ENCODE data around the gene ANTXR2.
A peak's percentile ranks its signal among the peaks of the same experiment; 100 is the strongest.

Gene ANTXR2

GRCh38 chr4:79979785-79980437 lies 93.1 kb downstream of the ANTXR2 start:
- no peak for DNase-seq

DNA sequence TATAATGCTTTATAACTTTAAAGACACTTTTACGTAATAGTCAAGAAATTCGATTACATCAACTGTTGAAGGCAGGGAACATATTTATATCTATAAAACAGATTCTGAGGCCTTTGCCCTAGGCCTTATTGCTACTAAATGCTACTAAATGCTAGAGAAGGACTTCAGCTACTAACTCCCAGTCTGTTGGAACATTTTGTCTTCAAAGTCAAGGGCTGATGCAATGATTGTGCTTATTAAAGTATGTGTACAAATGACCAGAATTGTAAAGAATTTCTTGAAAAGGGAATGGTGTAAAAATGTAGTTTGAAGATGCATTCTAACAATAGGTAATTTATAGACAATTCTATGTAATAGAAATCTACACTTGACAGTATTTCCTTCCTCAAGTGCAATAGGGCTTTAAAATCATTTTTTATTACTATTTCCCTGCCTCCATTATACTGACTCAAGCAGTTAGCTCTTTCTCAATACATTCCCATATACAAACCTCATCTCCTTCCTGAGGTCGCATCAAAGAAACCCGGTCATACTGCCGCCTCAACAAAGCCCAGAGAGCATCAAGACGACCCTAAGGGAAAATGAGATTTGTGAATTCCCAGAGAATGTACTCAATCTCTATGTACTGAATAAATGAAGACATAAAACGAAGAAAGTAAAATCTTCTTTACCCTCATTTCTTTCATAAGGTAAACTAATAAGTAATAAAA lies 95.7 kb downstream of the ANTXR2 start:
- DNase-seq, result no peak

DNA sequence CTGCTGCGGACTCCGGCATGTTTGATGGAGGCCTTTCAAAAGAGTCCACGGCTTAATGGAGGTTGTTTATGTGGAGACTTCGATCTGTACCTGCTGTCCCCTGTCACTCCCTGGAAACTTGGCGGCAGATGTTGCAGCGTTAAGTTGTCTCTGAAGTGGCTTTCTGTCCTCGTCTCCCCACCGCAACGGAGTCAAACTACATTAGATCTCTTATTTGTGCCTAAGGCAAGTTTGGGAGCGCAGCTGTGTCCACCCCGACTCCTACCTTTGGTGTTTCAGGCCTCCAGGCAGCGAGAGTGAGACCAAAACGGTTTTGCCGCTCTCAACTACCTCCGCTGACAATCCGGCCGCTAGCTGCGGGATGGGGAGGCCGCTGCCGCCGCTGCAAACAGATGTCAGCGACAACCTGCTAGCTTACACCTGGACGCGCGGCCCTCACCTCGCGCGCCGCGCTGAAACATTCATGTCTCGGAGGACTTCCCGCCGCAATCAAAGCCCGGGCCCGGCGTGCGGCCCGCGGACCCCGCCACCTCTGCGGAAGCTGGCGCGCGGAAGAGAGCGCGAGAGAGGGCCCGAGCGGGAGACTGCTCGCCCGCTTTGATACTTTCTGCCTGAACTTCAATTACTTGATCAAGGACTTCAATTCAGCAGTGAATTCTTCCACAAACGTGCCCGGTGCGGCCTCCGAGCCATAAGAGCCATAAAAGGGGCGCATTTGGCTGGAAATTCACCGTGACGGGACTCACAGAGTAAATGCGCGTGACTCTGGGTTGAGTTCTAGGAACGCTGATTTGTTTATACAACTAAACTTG lies 108.4 kb downstream of the ANTXR2 start:
- no peak for DNase-seq

- no peak for DNase-seq
These were observed 109.0 kb downstream of the ANTXR2 start for GRCh38 chr4:79964020-79964399.

GRCh38 chr4:79959652-79960051 lies 113.4 kb downstream of the ANTXR2 start:
- no peak for DNase-seq

DNA sequence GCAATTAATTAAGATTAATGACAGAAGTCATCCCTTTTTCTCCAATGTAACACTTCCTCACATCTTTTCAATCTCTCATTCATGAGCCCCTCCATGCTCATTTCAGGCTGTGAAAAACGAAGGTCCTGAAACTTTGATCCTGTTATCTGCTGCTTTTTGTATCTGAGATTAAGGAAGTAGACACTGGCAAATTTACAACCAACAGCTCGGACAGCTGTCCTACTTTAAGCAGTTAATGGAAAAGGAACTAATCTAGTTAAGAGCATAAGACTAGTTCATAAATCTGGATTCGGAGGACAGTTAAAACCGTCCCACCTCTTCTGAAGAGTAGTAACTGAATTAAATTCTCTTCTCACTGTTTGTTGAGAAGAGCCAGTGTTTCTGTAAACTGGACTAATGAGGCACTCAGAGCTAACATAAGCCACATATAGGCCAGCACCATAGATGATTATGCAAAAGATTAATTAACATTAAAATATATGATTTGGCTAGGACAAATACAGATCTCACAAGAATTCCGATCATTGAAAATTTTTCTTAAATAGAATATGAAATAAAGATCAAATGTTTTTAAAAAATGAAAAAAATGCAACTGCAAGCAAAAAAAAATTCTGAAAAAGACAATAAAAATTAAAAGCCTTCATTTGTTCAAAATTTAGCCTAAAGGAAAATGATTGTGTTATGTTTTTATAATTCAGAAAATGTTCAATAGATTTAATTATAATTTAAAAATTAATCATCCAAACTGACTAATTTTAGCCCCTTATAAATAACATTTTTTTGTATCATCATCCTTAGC lies 114.4 kb downstream of the ANTXR2 start:
- no peak for DNase-seq

- DNase-seq, result no peak
These were observed 123.9 kb downstream of the ANTXR2 start for GRCh38 chr4:79949178-79949577.

- no peak for DNase-seq
These were observed 124.3 kb downstream of the ANTXR2 start for GRCh38 chr4:79948739-79949138.

- DNase-seq, result no peak
These were observed 124.8 kb downstream of the ANTXR2 start for GRCh38 chr4:79948261-79948660.

DNA sequence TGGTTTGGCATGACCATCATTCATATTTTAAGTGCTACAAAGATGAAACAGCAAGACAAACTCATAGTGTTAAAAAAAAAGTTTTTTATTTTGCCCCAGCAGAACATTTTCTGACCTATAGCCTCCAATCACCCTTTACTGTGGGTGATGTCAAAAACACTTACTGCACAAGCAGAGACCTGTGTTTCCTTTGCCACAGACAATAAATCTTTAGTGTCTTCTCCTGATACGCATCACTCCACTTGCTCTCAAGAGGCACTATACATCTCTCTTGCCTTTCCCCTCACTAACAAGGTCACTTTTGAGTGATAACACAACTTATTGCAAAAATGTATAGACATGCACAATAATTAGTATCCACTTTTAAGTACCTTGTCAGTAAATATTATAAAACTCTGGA lies 125.6 kb downstream of the ANTXR2 start:
- DNase-seq, result no peak

DNA sequence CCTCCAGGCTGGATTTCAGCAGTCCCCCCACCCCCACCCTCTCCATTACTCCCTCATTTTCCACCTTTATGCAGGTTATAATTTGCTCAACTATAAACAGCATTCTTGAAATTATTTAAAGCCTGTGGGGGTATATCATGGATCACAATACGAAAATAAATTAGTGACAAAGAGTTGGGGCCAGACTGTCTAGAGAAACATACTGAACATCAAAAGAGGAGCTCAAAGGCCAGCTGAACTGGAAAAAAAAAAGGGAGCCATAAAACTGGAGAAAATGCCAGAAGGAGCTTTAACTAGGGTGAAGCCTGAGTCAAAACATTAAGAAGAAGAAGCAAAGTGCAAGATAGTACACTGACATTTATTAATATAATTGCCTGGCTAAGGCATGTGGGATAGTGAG lies 137.8 kb downstream of the ANTXR2 start:
- DNase-seq, result no peak

DNA sequence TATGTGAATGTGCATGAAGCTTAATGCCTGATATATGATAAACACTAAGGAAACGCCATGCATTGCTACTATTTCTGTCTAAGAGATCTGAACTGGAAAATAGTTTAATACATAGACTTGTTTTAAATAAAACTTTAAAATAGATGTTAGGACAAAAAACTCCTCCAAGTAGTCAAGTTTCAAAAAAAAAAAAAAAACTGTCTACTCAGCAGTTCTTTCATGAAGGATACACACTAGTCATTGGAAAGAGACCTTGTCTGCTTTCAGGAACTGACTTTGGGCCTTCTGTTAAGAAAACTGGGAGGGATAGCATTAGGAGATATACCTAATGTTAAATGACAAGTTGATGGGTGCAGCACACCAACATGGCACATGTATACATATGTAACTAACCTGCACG lies 138.4 kb downstream of the ANTXR2 start:
- DNase-seq, result no peak

DNA sequence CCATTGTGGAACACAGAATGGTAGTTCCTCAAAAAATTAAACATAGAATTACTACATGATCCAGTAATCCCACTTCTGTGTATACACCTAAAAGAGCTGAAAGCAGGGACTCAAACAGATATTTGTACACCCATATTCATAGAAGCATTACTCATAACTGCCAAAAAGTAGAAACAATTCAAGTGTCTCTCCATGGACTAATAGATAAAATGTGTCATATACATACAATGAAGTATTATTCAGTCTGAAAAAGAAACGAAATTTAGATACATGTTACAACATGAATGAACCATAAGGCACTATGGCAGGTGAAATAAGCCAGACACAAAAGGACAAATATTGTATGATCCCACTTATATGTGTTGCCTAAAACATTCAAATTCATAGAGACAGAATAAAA lies 145.1 kb downstream of the ANTXR2 start:
- no peak for DNase-seq

DNA sequence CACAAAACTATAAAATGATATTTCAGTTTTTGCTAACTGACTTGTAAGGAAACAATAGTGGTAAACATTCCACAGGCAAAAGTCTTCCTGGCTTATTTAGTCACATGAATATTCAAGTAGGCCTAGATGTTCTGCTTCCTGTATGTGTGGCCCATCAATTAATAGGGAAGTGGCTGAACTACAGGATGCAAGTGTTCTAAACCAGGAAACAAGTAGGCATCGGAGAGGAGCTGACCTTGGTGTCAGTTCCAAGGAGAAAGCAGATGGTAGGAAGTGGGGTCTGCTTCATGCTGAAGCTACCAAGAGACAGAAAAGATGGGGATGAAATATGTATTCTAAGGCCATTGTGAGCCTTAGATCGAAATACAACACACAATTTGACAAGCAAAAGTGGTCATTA lies 149.7 kb downstream of the ANTXR2 start:
- DNase-seq, result no peak

GRCh38 chr4:79922011-79922410 lies 151.0 kb downstream of the ANTXR2 start:
- no peak for DNase-seq

GRCh38 chr4:79920163-79920853 lies 152.7 kb downstream of the ANTXR2 start:
- no peak for DNase-seq

- DNase-seq, result no peak
These were observed 154.7 kb downstream of the ANTXR2 start for GRCh38 chr4:79918292-79918691.

DNA sequence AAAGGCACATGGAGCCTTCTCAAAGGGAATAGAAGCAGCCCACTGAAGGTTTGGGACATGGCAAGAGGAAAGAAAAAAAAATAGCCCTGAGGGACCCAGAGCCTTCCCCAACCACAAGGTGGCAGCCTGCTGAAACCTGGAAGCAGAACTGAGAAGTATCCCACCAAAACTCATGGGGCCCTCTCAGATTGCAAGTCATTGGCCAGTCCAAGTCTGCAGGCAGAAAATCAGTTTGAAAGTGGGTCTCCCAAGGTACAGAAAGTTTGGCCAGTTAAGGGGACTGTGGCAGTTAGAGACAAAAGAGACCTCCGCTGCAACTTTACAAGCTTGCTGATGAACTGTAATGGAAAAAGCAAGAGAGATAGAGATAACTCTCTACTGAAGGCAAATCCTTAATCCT lies 155.8 kb downstream of the ANTXR2 start:
- peak; percentile 49 for DNase-seq

DNA sequence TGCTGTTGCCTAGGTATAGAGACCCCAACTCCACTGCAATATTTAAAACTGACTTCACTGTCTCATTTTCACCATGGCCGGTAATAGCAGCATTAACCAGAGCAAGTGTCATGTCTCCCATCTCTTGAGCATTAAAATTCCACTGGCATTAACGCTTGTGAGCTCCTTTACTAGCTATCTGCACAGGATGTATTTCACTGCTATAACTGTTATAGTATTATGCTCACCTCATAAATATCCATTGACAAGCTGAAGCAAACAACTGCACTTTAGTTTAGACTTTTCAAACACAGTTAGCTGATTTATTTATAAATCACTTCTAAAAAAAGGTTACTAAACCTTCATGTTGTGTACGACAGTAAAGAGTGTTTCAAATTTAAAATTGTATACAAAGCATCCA lies 157.8 kb downstream of the ANTXR2 start:
- DNase-seq, result no peak

DNA sequence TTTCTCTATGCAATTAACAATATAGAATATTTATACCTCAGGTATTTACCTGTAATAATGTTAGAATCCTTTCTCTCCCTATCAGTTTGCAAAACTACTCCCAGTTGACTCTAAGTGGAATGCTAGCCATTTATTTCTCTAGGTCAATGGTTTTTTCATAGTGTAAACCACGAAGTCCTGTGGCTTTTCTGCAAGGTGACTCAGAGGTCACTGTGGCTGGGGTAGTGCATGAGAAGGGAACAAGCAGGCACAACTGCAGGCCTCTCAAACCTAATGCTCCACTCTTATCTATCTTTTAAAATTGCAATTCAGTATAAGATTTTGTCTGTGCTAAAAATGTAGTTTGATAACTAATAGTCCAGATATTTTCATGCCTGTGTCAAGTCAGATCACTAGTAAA lies 159.4 kb downstream of the ANTXR2 start:
- no peak for DNase-seq

DNA sequence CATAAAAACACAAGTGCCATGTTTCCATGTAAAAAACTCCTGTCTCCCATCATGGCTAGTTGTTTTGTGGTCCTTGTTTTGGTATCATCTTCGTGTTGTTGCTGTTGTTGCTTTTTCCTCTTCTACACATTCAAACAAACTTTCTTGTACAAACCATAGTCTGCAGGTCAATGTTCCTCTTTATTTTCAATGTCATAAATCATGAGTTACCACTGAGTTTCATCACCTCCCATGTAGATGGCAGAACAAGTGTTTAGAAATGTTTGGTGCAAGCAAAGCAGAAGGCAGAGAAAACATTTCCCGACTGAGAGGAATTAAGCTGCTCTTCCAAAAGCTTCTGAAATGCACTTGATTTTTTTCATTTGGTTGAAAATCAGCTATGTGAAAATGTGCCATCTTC lies 166.0 kb downstream of the ANTXR2 start:
- DNase-seq, result no peak

GRCh38 chr4:79906303-79906702 lies 166.7 kb downstream of the ANTXR2 start:
- no peak for DNase-seq

DNA sequence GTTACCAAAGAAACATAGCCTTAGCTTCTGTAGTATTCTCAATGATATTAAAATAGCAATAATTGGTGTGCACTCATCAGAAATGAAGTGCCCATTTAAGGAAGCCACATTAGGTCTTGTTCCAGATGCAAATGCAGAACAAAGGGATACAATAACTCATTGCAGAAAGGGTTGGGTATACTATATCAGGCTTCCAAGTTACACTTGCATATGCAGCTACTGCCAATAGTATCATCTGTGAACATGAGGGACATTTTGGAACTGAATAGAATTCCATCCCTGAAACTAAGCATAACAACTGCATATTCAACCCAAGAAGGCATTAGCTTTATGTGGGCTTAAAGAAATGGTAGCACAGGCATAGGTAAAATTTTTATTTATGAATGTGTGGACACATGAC lies 167.8 kb downstream of the ANTXR2 start:
- no peak for DNase-seq
